ENCODE results near the gene DIPK1A. TPM values are rescaled to one million over a fixed set of nuclear protein-coding genes. Genes with fewer than 3 reads are reported as not detected.

The DIPK1A gene
- total and polyA plus RNA-seq, 4 donors, result 12.3 to 48.8 (median 39.6) TPM

GRCh38 chr1:92969517-92969916 lies 8.3 kb upstream of the DIPK1A start:
- Histone ChIP-seq H3K4me1 (ENCODE audit: control insufficient read depth, insufficient read depth, low read length) (no peaks in the 10 kb centered on the region), H3K27me3 (ENCODE audit: control insufficient read depth, insufficient read depth, low read length) (no peaks in the 10 kb centered on the region), H3K4me3 (ENCODE audit: low read depth, low read length) (no peak overlapping the region), H3K36me3 (ENCODE audit: control insufficient read depth, insufficient read depth, low read length) (no peaks in the 10 kb centered on the region), H3K27ac (ENCODE audit: low read depth, low read length) (no peak overlapping the region), H3K9me3 (ENCODE audit: control insufficient read depth, insufficient read depth, low read length) (no peaks in the 10 kb centered on the region)
- no peak for DNase-seq (ENCODE audit: low read depth in 4 of 6, low spot score in 6 of 6)
- WGBS (ENCODE audit: insufficient coverage), result 100% methylated on average over 1 of the region's 3 CpGs

GRCh38 chr1:92968138-92969032 lies 7.1 kb upstream of the DIPK1A start:
- no peak overlapping the region for H3K4me3 ChIP-seq (ENCODE audit: low read depth, low read length)
- H3K9me3 ChIP-seq (ENCODE audit: control insufficient read depth, insufficient read depth, low read length), result no peaks in the 10 kb centered on the region
- WGBS (ENCODE audit: insufficient coverage), result 88% methylated on average over 1 of the region's 2 CpGs
- H3K27me3 ChIP-seq (ENCODE audit: control insufficient read depth, insufficient read depth, low read length), result no peaks in the 10 kb centered on the region
- no peak overlapping the region for H3K27ac ChIP-seq (ENCODE audit: low read depth, low read length)
- DNase-seq (ENCODE audit: low read depth in 4 of 6, low spot score in 6 of 6), result peak in 2 of 6 donors; percentile 29 to 81
- no peaks in the 10 kb centered on the region for H3K4me1 ChIP-seq (ENCODE audit: control insufficient read depth, insufficient read depth, low read length)
- H3K36me3 ChIP-seq (ENCODE audit: control insufficient read depth, insufficient read depth, low read length), result no peaks in the 10 kb centered on the region

GRCh38 chr1:92964998-92965397 lies 3.7 kb upstream of the DIPK1A start:
- DNase-seq (ENCODE audit: low read depth in 4 of 6, low spot score in 6 of 6), result no peak
- Histone ChIP-seq H3K9me3 (ENCODE audit: control insufficient read depth, insufficient read depth, low read length) (no peaks in the 10 kb centered on the region), H3K27me3 (ENCODE audit: control insufficient read depth, insufficient read depth, low read length) (no peaks in the 10 kb centered on the region), H3K4me1 (ENCODE audit: control insufficient read depth, insufficient read depth, low read length) (peaks cover 8% of the 10 kb centered on the region), H3K27ac (ENCODE audit: low read depth, low read length) (no peak overlapping the region), H3K4me3 (ENCODE audit: low read depth, low read length) (no peak overlapping the region), H3K36me3 (ENCODE audit: control insufficient read depth, insufficient read depth, low read length) (no peaks in the 10 kb centered on the region)
- 79% methylated on average over 3 of the region's 3 CpGs for WGBS (ENCODE audit: insufficient coverage)

GRCh38 chr1:92964316-92964715 lies 3.1 kb upstream of the DIPK1A start:
- Histone ChIP-seq H3K4me3 (ENCODE audit: low read depth, low read length) (no peak overlapping the region), H3K36me3 (ENCODE audit: control insufficient read depth, insufficient read depth, low read length) (no peaks in the 10 kb centered on the region), H3K27ac (ENCODE audit: low read depth, low read length) (no peak overlapping the region), H3K9me3 (ENCODE audit: control insufficient read depth, insufficient read depth, low read length) (no peaks in the 10 kb centered on the region), H3K27me3 (ENCODE audit: control insufficient read depth, insufficient read depth, low read length) (no peaks in the 10 kb centered on the region), H3K4me1 (ENCODE audit: control insufficient read depth, insufficient read depth, low read length) (peaks cover 13% of the 10 kb centered on the region)
- DNase-seq (ENCODE audit: low read depth in 4 of 6, low spot score in 6 of 6), result no peak

- no peaks in the 10 kb centered on the region for H3K27me3 ChIP-seq (ENCODE audit: control insufficient read depth, insufficient read depth, low read length)
- DNase-seq (ENCODE audit: low read depth in 4 of 6, low spot score in 6 of 6), result peak in 2 of 6 donors; percentile 57 to 76
- no peaks in the 10 kb centered on the region for H3K36me3 ChIP-seq (ENCODE audit: control insufficient read depth, insufficient read depth, low read length)
- peak overlapping the region; percentile 83 for H3K27ac ChIP-seq (ENCODE audit: low read depth, low read length)
- peaks cover 18% of the 10 kb centered on the region for H3K4me1 ChIP-seq (ENCODE audit: control insufficient read depth, insufficient read depth, low read length)
- H3K9me3 ChIP-seq (ENCODE audit: control insufficient read depth, insufficient read depth, low read length), result no peaks in the 10 kb centered on the region
- 6% methylated on average over 17 of the region's 32 CpGs for WGBS (ENCODE audit: insufficient coverage)
- peak overlapping the region; percentile 82 for H3K4me3 ChIP-seq (ENCODE audit: low read depth, low read length)
Observed at GRCh38 chr1:92961896-92962752, 862 bp upstream of the DIPK1A start.

- Histone ChIP-seq H3K36me3 (ENCODE audit: control insufficient read depth, insufficient read depth, low read length) (no peaks in the 10 kb centered on the region), H3K27me3 (ENCODE audit: control insufficient read depth, insufficient read depth, low read length) (no peaks in the 10 kb centered on the region), H3K4me1 (ENCODE audit: control insufficient read depth, insufficient read depth, low read length) (peaks cover 18% of the 10 kb centered on the region), H3K27ac (ENCODE audit: low read depth, low read length) (peak overlapping the region; percentile 69), H3K4me3 (ENCODE audit: low read depth, low read length) (peak overlapping the region; percentile 61), H3K9me3 (ENCODE audit: control insufficient read depth, insufficient read depth, low read length) (no peaks in the 10 kb centered on the region)
- peak; percentile 49 to 93 (median 69) for DNase-seq (ENCODE audit: low read depth in 4 of 6, low spot score in 6 of 6)
- WGBS (ENCODE audit: insufficient coverage), result 0% methylated on average over 41 of the region's 44 CpGs
Observed at GRCh38 chr1:92960395-92961130, 699 bp downstream of the DIPK1A start.

GRCh38 chr1:92958203-92958970 lies 2.9 kb downstream of the DIPK1A start:
- Histone ChIP-seq H3K4me3 (ENCODE audit: low read depth, low read length) (no peak overlapping the region), H3K9me3 (ENCODE audit: control insufficient read depth, insufficient read depth, low read length) (no peaks in the 10 kb centered on the region), H3K27ac (ENCODE audit: low read depth, low read length) (no peak overlapping the region), H3K27me3 (ENCODE audit: control insufficient read depth, insufficient read depth, low read length) (no peaks in the 10 kb centered on the region), H3K4me1 (ENCODE audit: control insufficient read depth, insufficient read depth, low read length) (peaks cover 18% of the 10 kb centered on the region), H3K36me3 (ENCODE audit: control insufficient read depth, insufficient read depth, low read length) (no peaks in the 10 kb centered on the region)
- WGBS (ENCODE audit: insufficient coverage), result no CpG with 5 or more reads among the region's 1 CpG
- no peak for DNase-seq (ENCODE audit: low read depth in 4 of 6, low spot score in 6 of 6)

GRCh38 chr1:92957030-92957734 lies 4.1 kb downstream of the DIPK1A start:
- H3K27ac ChIP-seq (ENCODE audit: low read depth, low read length), result no peak overlapping the region
- H3K27me3 ChIP-seq (ENCODE audit: control insufficient read depth, insufficient read depth, low read length), result no peaks in the 10 kb centered on the region
- no peak overlapping the region for H3K4me3 ChIP-seq (ENCODE audit: low read depth, low read length)
- H3K9me3 ChIP-seq (ENCODE audit: control insufficient read depth, insufficient read depth, low read length), result no peaks in the 10 kb centered on the region
- no peaks in the 10 kb centered on the region for H3K36me3 ChIP-seq (ENCODE audit: control insufficient read depth, insufficient read depth, low read length)
- 56% methylated on average over 2 of the region's 5 CpGs for WGBS (ENCODE audit: insufficient coverage)
- peaks cover 14% of the 10 kb centered on the region for H3K4me1 ChIP-seq (ENCODE audit: control insufficient read depth, insufficient read depth, low read length)
- no peak for DNase-seq (ENCODE audit: low read depth in 4 of 6, low spot score in 6 of 6)
